Choroid plexus epithelial cell (primary cell): ENCODE data around the gene SYTL5.

Experiments
- DNase-seq: peaks from one replicate; pipeline ENCODE4 v3.0.0-alpha.2; 2010; ENCODE audit warnings: low read depth
- H3K4me3 ChIP-seq: 2 replicates; pipeline ENCODE4 v1.5.1; 2011; ENCODE audit warnings: low read depth, mild to moderate bottlenecking, control low read depth, low read length, moderate library complexity
- TF ChIP-seq, protein P1 (sequence below): conservative IDR thresholded peaks from 2 replicates; pipeline ENCODE4 v1.5.1; 2011; ENCODE audit warnings: low read depth, mild to moderate bottlenecking, control low read depth, inconsistent platforms, low read length, moderate library complexity

The SYTL5 gene

DNA sequence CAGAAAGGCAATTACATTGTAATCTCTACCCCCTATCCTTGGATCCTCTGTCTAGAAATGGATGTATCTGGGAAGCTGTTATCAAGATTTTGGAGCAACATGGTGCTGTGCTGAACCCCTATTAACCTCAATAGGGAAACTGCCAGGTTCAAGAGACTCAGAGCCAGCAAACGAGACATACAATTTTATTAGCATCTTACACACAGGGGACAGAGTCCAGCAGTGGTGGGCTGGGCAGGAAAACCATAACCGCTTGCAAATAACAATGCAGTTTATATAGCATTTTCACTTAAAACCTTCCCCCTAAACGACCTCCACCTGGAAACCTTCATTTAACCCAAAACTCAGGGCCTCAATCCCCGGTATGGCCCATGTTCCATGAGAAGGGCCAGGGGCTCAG is 79.5 kb downstream of the SYTL5 start:
- H3K4me3 ChIP-seq: no peak overlapping the region
- DNase-seq: no peak
- TF ChIP-seq, protein P1, sequence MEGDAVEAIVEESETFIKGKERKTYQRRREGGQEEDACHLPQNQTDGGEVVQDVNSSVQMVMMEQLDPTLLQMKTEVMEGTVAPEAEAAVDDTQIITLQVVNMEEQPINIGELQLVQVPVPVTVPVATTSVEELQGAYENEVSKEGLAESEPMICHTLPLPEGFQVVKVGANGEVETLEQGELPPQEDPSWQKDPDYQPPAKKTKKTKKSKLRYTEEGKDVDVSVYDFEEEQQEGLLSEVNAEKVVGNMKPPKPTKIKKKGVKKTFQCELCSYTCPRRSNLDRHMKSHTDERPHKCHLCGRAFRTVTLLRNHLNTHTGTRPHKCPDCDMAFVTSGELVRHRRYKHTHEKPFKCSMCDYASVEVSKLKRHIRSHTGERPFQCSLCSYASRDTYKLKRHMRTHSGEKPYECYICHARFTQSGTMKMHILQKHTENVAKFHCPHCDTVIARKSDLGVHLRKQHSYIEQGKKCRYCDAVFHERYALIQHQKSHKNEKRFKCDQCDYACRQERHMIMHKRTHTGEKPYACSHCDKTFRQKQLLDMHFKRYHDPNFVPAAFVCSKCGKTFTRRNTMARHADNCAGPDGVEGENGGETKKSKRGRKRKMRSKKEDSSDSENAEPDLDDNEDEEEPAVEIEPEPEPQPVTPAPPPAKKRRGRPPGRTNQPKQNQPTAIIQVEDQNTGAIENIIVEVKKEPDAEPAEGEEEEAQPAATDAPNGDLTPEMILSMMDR: no peak

DNA sequence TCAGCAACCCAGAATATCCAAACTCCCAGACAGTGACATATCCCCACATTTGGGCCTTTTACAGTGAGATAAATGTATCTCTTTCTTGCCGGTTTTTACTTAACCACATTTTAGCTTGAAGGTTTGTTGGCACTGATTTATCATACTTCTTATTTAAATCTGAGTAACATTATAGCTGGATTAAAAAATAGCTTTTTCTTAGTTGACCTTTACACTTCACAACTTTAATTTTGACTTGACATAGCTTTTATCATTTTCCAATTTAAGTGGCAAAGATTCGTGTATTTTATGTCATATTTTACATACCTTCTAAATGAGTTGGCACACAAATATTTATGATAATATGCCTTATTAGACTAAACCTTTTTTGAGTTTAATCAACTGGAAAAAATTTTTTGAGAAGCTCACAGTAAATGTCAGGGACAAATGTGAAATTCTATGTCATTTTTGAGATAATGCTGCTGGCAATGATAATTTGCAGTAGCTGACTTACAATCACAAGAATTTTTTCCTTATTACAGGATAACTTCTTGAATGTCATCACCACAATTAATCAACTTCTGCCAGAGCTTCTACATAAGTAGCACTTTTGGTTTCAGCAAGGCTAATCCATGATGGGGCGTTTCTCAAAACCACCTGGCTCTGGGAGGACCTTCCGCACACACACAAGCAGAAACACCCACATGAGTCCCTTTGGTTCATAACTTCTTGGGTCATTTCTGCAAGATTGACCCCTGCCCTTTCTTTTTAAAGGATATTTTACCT is 80.3 kb downstream of the SYTL5 start:
- TF ChIP-seq, protein P1: no peak
- no peak for DNase-seq
- no peak overlapping the region for H3K4me3 ChIP-seq

DNA sequence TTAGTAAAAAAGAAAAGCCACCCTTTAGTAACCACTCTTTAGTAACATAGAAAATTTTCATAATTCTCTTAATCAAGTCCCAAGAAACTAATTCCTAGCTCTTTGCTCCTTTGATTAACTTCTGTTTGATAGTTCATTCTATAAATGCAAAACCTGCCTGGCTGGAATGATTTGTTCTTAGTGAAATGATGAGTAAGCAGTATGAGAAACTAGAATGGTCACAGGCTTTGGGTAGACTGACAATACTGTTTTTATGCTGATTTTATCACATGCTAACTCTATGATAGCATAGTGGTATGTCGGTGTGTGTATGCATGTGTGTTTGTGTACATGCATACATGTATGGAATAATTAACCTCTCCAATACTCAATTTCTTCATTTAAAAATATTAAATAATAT is 81.2 kb downstream of the SYTL5 start:
- no peak for DNase-seq
- H3K4me3 ChIP-seq: no peak overlapping the region

DNA sequence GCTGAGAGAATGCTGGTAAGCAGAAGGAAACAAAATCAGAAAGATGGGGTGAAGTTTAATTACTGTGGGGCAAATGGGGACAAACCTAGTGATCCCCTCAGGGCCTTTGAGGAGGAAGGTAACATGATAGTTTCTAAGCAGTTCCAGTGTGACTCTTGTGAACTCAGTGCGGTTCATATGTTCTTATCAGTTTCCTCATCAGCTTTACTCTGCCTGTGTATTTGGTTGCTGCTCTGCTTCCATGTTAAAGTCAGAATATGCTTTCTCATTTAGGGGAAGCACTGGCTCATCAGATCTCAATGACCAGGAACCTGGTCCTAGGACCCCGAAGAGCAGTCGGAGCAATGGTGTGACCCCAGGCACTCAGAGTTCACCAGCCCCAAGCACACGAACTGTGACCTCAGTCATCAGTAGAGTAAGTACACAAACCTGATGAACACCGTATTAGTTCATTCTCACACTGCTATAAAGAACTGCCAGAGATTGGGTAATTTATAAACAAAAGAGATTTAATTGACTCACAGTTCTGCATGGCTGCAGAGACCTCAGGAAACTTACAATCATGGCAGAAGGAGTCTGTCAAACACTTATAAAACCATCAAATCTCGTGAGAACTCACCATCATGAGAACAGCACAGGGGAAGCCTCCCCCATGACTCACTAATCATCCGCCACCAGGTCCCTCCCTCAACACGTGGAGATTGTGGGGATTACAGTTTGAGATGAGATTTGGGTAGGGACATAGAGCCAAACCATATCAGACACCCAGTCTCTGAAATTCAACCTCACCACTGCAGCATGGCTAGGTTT is 83.0 kb downstream of the SYTL5 start:
- TF ChIP-seq, protein P1: no peak
- no peak for DNase-seq
- no peak overlapping the region for H3K4me3 ChIP-seq

More for the DNA sequence above, 81.2 kb downstream of the SYTL5 start:
- TF ChIP-seq, protein P1: no peak

DNA sequence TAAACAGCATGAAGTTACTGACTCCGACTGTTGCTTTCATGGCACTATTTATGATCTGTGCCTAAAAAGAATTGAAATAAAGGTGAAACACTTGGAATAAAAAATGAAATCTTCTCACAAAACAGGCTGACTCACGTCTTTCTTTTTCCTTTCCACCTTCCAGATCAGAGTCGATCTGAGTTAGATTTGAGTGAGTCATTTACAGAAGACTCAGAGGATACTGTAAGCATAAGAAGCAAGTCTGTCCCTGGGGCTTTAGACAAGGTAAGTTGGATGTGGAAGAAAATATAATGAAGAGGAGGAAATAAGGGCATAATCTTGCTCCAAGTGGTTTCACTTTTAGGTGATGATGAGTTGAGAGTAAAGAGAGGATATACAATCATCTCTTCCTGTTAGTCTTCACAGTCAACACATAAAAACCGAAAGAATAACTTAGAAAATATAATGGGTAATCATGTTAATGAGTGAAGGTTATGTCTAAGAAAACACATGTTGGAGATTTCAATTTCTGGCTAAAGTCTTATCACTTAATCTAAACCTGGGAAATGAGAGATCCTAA is 89.7 kb downstream of the SYTL5 start:
- no peak overlapping the region for H3K4me3 ChIP-seq
- TF ChIP-seq, protein P1: no peak
- peak; percentile 58 for DNase-seq

DNA sequence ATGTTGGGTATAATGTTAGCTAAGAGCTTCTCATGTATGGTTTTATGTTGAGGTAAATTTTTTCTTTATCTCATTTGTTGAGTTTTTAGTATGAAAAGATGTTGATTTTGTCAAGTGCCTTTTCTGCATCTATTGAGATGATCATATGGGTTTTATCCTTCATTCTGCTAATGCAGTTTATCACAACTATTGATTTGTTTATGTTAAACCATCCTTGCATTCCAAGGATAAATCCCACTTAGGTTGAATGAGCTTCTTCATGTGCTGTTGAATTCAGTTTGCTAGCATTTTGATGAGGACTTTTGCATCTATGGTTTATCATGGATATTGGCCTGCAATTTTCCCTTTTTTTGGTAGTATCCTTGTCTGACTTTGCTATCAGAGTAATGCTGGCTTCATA is 93.3 kb downstream of the SYTL5 start:
- DNase-seq: no peak
- no peak overlapping the region for H3K4me3 ChIP-seq
- TF ChIP-seq, protein P1: no peak
